HG03025 (cell line): ENCODE data around the gene MTCL1.

Experiments
- ATAC-seq: cut with Tn5 transposase; IDR thresholded peaks from one replicate; pipeline ENCODE4 v1.9.1; 2021; ENCODE audit warnings: mild to moderate bottlenecking, moderate library complexity; ENCODE audit not compliant: unreplicated experiment, low FRiP score

MTCL1 gene

GRCh38 chr18:8826514-8826913 lies 121.2 kb downstream of the MTCL1 start:
- ATAC-seq: no peak

- no peak for ATAC-seq
Measured at GRCh38 chr18:8826971-8827370, 121.6 kb downstream of the MTCL1 start.

- ATAC-seq: no peak
Measured at GRCh38 chr18:8828300-8828699, 122.9 kb downstream of the MTCL1 start.

- no peak for ATAC-seq
Measured at GRCh38 chr18:8828798-8829197, 123.4 kb downstream of the MTCL1 start.

- ATAC-seq: no peak
Measured at GRCh38 chr18:8830067-8831060, 125.0 kb downstream of the MTCL1 start.

- no peak for ATAC-seq
Measured at GRCh38 chr18:8831112-8831511, 125.8 kb downstream of the MTCL1 start.

- ATAC-seq: no peak
Measured at GRCh38 chr18:8831531-8831930, 126.2 kb downstream of the MTCL1 start.

- ATAC-seq: no peak
Measured at GRCh38 chr18:8833480-8833879, 128.1 kb downstream of the MTCL1 start.

GRCh38 chr18:8834881-8835280 lies 129.5 kb downstream of the MTCL1 start:
- ATAC-seq: no peak

GRCh38 chr18:8835521-8835953 lies 130.2 kb downstream of the MTCL1 start:
- no peak for ATAC-seq

GRCh38 chr18:8839281-8839680 lies 133.9 kb downstream of the MTCL1 start:
- ATAC-seq: no peak

- ATAC-seq: no peak
Measured at GRCh38 chr18:8841781-8842485, 136.6 kb downstream of the MTCL1 start.

- ATAC-seq: no peak
Measured at GRCh38 chr18:8842506-8842905, 137.2 kb downstream of the MTCL1 start.

- no peak for ATAC-seq
Measured at GRCh38 chr18:8843005-8843404, 137.6 kb downstream of the MTCL1 start.

- no peak for ATAC-seq
Measured at GRCh38 chr18:8844721-8845148, 139.4 kb downstream of the MTCL1 start.

- no peak for ATAC-seq
Measured at GRCh38 chr18:8845506-8845905, 140.2 kb downstream of the MTCL1 start.

GRCh38 chr18:8847066-8847755 lies 141.9 kb downstream of the MTCL1 start:
- ATAC-seq: no peak

- ATAC-seq: no peak
Measured at GRCh38 chr18:8847900-8848299, 142.5 kb downstream of the MTCL1 start.

- no peak for ATAC-seq
Measured at GRCh38 chr18:8848541-8848940, 143.2 kb downstream of the MTCL1 start.

- no peak for ATAC-seq
Measured at GRCh38 chr18:8849696-8850095, 144.3 kb downstream of the MTCL1 start.

- no peak for ATAC-seq
Measured at GRCh38 chr18:8851659-8852058, 146.3 kb downstream of the MTCL1 start.
